Stimulated activated CD4-positive, alpha-beta T cell treated with anti-CD3 and anti-CD28 coated beads, TNF-alpha, amount 100 ng/mL, for 48 hours (primary cell): ENCODE results near the gene GLIPR1L1.

ENCODE experiments used
- DNase-seq, 3 donors: peaks; one replicate each; pipeline ENCODE4 v3.0.0-alpha.2; 2020; ENCODE audit warnings: low read depth in 3 of 3

GLIPR1L1 gene

GRCh38 chr12:75349946-75350345 is 15.5 kb downstream of the GLIPR1L1 start:
- DNase-seq: no peak

- no peak for DNase-seq
These were observed 15.9 kb downstream of the GLIPR1L1 start for GRCh38 chr12:75350413-75350812.

GRCh38 chr12:75354011-75354410 is 19.5 kb downstream of the GLIPR1L1 start:
- no peak for DNase-seq

DNA sequence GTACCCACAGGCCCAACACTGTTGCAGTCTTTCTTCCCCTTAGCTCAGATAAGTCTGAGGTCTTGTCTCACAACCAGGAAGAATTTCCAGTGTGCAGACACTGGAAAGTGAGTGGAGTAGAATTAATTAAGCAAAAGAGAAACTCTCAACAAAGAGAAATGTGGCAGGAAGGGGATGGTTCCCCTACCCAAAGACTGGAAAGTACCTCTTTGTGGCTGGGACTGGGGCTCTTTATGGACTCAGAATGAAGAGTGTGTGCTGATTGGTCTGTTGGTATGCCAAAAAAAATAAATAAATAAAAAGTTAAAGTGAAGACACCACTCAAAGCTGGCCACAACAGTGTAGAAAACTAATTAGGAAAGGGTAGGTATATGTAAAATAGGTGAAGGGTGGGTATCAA is 26.4 kb downstream of the GLIPR1L1 start:
- no peak for DNase-seq

- DNase-seq: no peak
These were observed 26.9 kb downstream of the GLIPR1L1 start for GRCh38 chr12:75361408-75361807.

DNA sequence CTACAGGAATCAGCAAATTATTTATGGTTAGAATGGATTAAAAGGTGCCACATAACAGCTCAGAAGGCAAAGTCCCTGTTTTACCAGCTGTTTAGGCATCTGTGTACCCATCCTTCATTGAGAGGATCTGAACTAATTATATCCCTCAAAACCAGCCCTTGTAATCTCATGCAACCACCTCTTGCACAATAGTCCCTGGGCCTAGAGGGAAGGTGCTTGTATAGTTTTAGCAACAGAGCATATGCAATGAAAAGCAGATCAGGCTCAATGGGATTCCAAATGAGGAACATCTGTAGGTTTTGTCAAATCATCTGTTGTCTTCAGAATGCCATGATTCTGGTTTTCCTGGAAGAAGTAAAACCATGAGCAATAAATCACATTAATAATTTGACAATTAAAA is 30.4 kb downstream of the GLIPR1L1 start:
- DNase-seq: no peak

GRCh38 chr12:75366629-75367028 is 32.2 kb downstream of the GLIPR1L1 start:
- DNase-seq: no peak

GRCh38 chr12:75374971-75375370 is 40.5 kb downstream of the GLIPR1L1 start:
- DNase-seq: no peak

- DNase-seq: no peak
These were observed 43.9 kb downstream of the GLIPR1L1 start for GRCh38 chr12:75378354-75378753.

DNA sequence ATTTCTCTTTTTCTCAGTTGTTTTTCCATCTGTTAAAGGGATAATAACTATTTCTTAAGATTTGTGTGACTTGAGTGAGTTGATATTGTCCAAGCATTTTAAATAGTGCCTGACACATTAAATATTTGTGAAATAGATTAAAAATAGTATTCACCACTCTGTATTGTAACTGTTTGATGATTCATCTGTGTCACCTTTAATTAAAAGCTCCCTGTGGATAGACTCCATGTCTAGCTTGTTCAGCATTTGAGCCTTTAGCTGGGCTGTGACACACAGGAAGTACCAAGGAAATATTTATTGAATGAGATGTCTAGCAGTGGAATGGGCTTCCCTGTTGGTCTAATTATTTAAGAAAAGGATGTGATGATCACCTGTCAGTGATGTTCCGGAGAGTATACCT is 54.6 kb downstream of the GLIPR1L1 start:
- DNase-seq: no peak

DNA sequence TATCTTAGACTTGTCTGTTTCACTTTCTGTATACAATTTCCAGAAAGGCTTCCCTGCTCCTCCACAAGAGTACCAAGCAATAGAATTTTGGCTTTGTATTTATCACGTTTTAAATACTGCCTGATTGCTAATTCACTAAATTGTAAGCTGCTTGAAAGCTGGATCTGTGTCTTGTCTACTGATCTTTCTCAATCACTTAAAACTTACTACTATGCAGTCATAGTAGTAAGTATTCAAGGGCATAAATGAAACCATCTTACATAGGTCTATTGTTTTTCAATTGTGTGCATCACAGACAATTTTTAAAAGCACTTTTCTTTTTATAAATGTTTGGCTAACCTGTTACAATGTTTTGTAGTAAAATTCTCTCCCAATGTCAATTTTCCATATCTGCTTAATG is 55.2 kb downstream of the GLIPR1L1 start:
- no peak for DNase-seq

DNA sequence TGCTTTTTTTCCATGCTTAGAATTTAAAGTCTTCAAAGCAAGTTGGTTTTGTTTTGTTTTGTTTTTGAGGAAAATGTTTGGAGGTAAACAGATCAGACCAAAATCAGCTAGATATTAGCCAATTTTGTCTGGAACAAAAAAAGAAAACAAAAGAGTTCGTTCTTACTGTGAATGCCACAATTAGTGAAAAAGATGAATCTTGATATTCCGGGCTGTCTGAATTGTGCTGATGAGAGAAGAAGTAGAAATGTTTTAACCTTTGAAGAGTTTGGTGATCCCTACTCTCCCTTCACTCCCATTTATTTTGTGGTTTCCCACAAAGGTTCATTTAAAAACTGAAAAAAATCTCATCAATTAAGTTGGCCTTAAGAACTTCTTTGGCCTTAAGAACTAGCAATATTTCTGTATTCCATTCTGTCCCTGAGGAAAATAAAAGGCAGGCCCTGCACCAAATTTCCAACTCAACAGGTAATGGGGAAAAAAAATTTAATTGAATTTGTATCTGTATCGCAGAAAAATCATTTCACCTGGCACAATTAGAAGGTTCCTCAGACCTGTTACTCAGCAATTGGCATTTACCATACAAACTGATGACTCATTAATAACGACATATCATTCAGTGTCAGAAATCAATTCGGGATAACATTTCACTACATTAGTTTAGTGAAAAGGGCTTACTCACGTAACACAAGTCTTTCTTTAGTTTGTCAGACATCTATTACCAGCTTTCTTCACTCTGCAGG is 55.9 kb downstream of the GLIPR1L1 start:
- DNase-seq: no peak

DNA sequence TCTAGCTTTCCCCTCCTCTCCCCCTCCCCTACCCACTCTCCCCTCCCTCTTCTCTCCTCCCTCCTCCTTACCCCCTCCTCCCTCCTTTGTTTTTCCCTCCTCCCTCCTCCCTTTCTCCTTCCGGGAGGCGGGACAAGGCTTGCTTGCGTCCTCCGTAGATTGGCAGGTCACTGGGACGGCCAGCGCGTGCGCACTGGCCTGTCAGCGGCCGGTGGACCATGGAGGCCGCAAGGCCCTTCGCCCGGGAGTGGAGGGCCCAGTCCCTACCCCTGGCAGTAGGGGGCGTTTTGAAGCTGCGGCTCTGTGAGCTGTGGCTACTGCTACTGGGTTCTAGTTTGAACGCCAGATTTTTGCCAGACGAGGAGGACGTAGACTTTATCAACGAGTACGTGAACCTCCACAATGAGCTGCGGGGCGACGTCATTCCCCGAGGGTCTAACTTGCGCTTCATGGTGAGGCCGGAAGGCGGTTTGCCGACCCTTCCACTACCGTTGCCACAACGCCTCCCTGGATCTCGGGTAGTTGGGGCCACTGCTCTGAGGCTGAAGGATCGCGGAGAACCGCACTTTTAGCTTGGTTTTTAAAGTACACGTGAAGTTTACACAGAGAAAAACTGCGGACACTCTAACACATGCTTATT is 56.5 kb downstream of the GLIPR1L1 start, which contains the start of gene GLIPR1L2:
Gene GLIPR1L2 (plus strand): TSS at position 191 of the 640 bp plus-strand sequence. CDS start 28 bp downstream, at position 219.
- peak; percentile 83 to 89 (median 84) for DNase-seq

GRCh38 chr12:75404231-75404630 is 69.8 kb downstream of the GLIPR1L1 start:
- DNase-seq: no peak

DNA sequence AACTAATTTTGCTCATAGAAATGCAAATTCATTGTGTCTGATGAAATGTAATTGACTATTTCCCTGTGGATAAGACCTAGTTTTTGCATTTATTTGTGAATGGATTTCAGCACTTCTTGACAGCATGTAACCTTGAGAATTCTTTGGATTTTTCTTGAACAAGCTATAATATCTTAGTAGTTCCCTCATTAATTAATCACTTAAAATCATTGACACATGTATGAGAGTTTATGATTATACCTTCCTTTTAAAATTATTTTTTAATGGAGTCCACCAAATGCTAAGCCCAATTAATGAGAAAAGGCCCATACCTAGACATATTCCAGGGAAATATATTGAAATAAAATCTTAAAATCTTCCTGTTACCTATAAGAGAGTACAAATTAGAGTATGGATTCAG is 73.2 kb downstream of the GLIPR1L1 start:
- no peak for DNase-seq

GRCh38 chr12:75409830-75410229 is 75.4 kb downstream of the GLIPR1L1 start:
- DNase-seq: no peak

DNA sequence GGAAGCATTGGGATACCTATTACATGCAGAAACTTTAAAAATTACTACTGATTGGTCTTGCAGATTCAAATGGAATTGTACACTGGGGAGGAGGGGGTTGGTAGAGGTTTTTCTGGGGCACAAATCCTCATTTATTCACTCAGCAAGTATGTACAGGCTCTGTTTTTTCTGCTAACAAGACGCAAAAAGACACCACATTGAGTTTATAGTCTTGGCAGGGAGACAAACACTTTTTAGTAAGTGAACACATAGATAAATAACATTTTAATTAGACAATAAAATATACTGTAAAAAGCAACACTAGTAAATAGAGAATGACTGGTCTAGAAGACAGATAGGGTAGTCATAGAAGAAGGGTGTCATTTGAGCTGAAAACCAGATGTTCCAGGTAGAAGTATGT is 80.2 kb downstream of the GLIPR1L1 start:
- DNase-seq: no peak

DNA sequence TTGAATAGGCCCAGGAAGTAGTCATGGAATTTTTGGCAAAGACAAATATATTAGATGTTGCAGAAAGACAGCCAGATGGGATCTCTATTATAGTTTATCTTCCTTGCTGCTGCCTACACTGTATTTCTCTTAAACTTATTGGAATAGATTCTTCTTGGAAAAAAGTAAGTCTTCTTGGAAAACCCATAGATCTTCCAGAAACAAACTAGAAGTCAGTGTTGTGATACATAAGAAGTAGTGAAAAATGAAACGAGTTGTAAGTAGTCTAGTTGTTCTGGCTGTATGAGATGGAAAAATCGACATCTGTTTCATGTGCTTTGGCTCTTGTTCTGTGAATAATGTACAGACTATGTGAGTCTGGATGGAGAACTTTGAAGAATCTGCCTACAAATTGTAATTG is 85.4 kb downstream of the GLIPR1L1 start:
- no peak for DNase-seq
